Suppressor macrophage (primary cell): ENCODE measurements around the gene MOG.

Experiments used
- DNase-seq, 4 experiments: peaks; one replicate each; pipeline ENCODE4 v3.0.0-alpha.2; 2020 to 2022

MOG gene

DNA sequence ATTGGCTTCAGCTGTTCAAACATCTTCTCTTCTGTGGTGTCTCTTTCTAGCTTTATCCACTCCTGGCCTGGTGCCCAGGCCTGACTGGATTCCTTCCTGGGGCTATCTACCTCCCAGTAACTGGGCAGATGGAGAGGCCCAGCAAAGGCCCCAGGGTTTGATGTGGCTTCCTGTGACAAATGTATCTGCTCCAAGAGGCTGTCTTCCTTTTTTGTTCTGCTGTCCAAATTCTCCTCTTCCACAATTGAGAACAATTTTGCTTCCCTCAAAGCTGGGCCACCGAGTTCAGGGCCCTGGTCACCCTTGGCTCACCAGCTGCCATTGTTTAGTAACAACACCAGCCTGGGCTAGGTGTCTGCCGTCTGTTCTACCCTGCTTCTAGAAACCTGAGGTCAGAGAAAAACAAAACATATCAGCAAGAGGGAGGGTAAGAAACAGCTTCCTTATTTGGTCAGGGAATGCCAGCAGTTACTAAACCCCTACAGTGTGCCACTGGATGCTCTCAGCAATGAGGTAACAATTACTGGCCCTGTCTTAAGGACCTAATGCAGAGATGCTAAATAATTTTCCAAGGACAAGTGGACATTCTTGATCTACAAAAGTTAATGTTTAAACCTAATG is 20.2 kb downstream of the MOG start:
- peak in 2 of 4 experiments; percentile 28 for DNase-seq

DNA sequence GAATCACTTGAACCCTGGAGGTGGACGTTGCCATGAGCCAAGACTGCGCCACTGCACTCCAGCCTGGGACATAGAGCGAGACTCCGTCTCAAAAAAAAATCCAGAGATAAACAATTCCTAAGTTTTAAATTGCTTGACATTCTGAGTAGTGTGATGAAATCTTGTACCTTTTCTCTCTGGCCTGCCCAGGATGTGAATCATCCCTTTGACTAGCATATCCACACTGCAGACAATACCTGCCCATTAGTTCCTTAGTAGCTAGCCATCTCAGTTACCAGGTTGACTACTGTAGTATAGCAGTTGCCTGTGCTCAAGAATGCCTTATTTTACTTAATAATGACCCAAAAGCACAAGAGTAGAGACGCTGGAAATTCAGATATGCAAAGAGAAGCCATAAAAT is 21.2 kb downstream of the MOG start:
- DNase-seq: no peak

DNA sequence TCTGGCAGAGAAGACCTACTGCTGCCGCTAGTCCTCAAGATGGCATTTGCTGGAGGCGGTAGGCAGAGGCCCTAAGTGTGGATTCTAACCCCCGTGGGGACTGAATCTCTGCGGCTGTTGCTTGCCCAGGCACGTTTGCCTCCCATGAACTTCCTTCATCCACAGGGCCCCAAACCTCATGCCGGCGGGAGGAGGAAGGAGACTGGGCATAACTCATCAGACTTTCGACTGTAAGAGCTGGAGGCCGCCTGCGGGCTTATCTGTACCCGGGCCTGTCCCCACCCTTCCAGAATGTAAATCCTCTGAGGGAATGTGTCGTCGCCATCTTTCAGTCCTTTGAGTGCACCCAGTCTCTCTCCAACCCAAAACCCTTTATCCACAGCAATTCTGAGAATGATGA is 23.1 kb downstream of the MOG start:
- peak in 2 of 4 experiments; percentile 11 to 21 for DNase-seq

DNA sequence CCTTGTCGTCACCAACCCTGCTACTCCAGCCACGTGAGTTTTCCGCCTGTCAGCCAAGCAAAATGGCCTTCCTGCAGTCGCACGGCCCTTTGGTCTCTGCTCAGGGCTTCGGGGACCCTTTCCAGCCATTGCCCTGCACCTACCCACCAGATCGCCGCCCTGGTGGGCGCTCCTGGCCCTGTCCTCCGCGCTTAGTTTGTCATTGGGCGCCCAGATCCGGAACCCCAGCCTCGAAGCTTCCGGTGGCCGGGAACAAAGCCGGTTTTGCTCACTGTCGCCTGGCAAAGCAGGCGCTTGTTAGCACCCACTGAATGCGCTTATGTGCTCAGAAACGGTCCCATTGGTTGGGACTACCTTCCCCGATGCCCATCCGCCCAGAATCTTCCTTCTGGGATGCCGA is 23.5 kb downstream of the MOG start:
- no peak for DNase-seq

DNA sequence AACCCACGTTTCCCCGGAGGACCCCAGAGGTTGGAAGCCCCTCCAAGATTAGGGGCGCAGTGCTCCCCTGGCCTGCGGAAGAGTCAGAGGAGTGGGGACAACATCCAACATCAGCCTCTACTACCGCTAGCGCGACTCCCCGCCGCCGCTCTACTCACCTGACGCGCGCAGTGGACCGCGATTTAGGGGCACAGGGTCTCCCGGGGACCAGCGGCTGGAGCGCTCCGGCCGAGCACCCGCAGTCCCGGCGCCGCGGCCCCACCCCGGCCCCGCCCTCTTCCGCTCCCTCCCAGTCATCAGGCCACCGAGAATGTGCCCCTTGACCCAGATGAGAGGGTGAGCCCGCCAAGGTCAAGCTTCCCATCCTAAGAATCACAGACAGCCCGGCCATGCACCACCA is 24.0 kb downstream of the MOG start, which contains the start of gene ZFP57:
Gene ZFP57 (minus strand): TSS at position 249 of the 400 bp plus-strand sequence. CDS start 4,149 bp downstream, outside the sequence.
- no peak for DNase-seq

DNA sequence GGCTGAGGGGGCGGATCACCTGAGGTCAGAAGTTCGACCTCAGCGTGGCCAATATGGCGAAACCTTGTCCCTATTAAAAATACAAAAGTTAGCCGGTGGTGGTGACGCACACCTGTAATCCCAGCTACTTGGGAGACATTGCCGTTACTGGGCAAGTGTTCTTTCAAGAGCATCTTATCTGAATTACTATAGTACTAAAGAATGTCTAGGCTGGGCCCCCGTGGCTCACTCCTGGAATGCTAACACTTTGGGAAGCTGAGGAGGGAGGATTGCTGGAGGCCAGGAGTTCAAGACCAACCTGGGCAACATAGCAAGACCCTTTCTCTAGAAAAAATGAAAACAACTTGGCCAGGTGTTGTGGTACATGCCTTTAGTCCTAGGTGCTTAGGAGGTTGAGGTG is 24.9 kb downstream of the MOG start:
- DNase-seq: no peak

DNA sequence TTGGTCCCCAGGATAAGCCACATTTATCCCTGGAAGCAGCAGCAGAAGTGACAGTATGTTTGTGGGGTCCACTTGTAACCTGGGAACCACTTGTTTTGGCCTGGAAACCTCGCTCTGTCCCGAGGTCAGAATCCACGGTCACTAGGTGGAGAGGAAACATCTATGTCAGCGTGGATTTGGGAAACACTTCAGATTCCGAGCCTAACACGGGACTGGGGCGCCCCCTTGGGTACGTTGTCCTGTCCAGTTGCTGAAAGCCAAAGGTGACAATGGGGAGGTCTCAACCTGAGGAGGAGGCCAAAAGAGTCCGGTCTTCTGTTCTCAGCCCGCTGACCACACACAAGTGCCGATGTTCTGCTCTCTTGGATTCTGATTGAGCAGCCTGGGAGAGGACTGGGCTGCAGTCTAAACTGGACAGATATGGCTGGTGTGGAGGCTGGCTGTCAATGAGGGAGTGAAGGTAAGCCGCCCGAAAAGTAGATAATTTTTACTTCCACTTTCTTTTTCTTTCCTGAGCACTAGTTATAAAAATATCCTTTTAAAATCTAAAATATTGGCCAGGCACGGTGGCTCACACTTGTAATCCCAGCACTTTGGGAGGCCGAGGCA is 28.9 kb downstream of the MOG start:
- DNase-seq: no peak

DNA sequence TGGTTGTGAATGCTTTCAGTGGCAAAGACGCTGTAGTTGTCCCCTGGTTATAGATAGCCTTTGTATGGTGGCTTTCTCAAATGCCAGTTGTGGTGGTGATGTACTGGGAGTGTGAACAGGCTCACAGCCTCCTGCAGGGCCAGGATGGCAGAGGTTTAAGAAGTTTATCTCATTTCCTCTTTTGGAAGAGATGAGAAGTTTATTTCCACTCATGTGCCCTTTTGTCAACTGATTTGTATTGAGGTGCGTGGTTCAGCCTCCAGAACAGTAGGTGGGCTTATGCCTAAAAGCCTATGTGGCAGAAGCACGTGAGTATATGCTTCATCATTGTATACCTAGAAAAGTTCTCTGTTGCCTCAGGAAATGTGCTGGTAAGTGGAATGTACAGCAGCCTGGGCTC is 37.7 kb downstream of the MOG start:
- peak in 3 of 4 experiments; percentile 14 to 34 (median 23) for DNase-seq

DNA sequence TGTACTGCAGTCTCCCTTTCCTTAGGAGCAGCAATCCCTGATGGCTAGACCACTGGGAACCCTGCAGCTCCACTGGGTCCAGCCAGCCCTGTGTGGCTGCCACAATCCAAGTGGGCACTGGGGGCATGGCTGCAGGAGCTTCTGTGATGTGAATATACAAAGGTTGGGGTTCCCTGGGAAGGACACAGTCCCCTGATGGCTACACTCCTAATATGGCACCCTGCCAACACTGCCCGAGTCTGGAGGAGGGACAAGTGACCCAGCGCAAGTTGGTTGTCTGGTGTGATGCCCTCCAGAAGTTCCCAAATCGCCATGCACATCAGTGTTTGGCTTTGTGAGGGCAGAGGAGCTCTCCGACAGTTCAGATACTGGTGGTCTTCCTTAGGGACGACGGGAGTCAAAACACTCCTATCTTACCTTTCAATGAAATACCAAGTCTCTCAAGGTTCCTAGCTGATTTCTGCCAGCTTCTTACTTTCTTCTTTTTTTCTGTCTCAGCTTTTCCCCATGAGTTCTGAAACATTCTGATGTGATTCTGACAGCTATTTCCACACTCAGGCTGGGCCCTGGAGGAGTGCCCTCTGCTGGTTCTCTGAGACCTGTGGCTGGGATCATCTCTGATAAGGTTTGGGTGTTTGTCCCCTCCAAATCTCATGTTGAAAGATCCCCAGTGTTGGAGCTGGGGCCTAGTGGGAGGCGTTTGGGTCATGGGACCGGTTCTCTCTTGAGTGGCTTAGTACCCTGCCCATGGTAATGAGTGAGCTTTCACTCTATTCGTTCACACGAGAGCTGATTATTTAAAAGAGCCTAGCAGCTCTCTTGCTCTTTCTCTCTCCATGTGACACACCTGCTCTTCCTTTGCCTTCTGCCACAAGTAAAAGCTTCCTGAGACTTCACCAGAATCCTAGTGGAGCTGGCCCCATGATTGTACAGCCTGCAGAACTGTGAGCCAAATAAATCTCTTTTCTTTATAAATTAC is 39.5 kb downstream of the MOG start:
- peak; percentile 43 to 62 (median 52) for DNase-seq

DNA sequence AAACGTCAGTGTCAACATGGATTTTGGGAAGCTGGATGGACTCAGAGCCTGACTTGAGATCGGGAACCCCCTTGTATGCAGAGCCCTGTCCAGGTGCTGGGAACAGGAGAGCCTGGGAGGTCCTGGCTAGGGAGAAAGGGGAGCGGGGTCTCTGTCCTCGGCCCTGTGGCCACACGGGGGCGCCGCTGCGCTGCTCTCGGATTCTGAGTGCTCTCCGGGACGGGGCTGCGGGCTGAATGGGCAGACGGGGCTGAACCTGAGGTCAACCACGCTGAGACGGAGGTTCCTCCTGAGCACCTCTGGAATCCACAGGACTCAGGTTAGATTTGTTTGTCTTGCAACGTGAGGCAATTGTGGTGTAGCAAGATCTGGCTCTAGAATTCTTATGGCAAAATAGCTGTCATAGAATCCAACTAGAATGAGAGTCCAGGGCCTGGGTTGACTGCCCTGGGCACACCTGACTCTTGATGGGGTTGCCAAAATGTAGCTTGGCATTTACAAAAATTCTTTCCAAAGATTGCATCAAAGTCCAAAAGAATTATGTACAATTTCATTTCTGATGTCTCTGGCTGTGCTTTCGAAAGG is 45.7 kb downstream of the MOG start:
- DNase-seq: peak; percentile 28 to 87 (median 58)

DNA sequence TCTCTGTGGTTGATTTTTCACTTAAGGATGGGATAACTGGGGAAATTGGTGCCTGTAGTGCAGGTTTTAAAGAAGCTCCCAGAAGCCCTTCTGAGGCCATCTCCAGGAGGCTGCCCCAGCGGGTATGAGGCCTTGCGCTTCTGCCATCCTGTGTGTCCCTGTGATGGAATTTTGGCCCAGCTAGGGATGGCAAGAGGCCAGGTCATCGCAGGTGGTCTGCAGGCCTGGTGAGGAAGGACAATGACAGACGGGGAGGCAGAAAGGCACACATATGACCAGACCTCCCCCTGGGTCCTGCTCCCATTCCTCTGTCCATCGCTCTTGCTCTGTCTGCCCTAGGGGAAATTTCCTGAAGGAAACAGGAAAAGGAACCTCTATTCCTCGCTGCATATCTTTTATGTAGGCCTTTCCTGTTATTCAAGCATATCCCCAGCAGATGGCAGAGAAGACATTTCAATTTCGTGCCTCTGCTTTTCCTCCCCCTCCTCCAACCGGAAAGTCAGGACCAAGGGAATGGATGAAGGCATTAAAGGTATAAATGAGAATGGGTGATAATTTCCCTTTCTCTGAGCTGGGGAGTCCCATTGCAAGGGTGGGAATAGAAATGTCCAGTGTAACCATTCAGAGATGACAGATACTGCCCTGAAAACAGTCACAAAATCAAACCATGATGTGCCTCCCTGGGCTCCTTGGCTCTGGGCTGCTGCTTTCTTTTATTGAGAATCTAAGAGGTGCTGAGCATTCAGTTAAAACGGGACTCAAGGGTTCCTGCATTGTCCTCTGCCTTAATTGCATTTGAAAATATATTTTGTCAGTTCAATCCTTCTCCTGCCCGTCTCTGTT is 48.7 kb downstream of the MOG start:
- peak; percentile 24 to 57 (median 49) for DNase-seq

DNA sequence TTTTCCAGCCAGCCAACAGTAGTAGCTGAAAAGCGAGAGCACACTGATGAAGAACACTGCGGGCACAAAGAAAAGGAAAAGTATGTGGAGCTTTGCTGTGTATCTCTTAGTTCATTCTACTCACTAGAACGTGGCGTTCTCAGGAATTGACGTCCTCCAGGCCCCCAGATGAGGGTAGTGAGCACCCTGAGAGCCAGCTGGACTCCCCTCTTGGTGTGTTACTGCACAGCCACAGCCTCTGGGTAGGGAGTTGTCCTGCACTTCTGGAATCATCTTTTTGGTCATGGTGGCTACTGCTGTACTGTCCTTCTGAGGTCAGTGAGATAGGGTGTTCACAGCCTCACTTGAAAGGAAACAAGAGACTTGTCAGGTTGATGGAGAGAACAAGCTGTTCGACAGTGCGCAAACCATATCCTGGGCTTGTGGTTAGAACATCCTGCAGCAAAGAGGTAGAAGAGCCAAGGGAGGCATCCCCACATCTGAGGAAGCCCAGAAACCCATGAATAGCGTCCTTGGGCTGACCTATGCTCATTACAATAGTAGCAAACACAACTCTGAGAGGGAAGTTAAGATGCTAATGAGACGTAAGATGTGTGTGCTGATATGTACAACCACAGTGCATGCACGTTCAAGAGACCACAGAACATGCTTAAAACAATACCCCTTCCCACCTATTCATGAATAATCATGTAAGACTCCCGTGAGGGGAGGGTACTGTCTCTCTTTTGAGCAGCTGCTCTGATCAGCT is 51.7 kb downstream of the MOG start:
- no peak for DNase-seq

DNA sequence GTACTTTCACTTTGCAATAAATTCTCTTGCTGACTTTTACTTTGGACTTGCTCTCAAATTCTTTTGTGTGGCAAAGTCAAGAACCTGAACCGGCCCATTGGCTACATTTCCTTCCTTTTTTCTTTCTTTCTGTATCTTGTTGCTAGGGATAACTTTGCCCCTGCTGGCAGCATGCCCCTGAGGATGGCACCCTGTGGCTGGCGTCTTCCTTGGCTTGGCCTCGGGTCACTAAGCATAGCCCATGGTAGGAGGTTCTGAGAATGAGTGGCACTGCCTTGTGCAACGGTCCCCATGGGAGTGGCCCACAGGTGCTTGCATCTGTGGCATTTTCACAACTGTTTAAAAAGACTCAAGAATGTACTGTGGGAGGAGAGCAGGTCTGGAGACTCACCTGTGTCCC is 52.3 kb downstream of the MOG start:
- DNase-seq: no peak

DNA sequence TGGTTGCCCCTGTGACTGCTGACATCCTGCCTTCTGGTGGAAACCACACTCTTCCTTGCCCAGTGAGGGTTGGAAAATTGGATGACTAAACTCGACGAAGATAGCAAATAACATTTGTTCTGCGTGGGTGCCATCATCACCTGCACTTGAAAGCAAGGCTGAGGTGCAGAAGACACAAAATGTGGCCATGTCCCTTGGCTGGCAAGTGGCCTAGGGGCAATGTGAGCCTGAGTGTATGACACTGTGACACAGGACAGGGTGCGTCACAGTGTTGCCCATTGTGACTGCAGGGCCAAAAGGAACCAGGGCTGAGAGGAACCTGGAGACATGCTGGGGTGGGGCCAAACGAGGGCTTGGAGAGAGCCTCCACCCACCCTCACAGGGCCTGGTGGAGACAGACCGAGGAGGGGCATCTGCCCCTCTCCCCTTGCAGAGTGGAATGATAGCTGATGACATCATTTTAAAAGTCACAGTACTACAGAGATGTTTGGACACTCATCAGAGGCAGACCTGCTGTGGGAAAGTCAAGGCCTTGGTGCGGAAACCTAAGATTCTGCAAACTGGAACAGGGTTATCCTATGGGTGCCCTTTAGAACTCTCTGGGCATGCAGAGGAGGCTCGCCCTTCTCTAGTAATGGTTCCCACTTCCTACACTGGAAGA is 53.5 kb downstream of the MOG start:
- DNase-seq: no peak

DNA sequence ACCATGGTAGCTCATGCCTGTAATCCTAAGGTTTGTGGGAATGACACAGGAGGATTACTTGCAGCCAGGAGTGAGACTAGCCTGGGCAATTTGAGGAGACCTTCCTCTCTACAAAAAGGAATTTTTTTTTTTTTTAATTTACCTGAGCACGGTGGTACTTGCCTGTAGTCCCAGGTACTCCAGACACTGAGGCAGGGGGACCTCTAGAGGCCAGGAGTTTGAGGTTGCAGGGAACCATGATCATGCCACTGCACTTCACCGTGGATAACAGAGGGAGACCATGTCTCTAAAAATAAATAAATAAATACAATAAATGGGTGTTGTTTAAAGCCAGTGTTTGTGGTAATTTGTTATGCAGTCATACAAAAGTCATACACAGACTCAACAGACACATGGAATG is 64.0 kb downstream of the MOG start:
- DNase-seq: no peak
